Thoracic aorta (tissue), 2 donors: ENCODE data around the gene KIAA1217. TPM values are rescaled to one million over a fixed set of nuclear protein-coding genes. Genes with fewer than 3 reads are reported as not detected.

Source experiments
- ATAC-seq: fragments of 150-250 bp; one replicate; pipeline ENCODE4 v1.8.0; 2017; ENCODE audit warnings: low read depth; ENCODE audit not compliant: insufficient number of reproducible peaks, low FRiP score
- DNase-seq: peaks from one replicate; pipeline ENCODE4 v3.0.0-alpha.2; 2020; ENCODE audit warnings: low spot score
- H3K27ac ChIP-seq, 2 donors: fragments of 200-600 bp; sonication (generic); 1 replicate in 1 of 2; 2 replicates in 1 of 2; pipeline ENCODE4 v1.5.1; 2016; ENCODE audit warnings: mild to moderate bottlenecking in 2 of 2, moderate library complexity in 2 of 2
- H3K27me3 ChIP-seq: fragments of 200-600 bp; sonication (generic); replicated peaks from 2 replicates; pipeline ENCODE4 v1.6.0; 2016; ENCODE audit warnings: mild to moderate bottlenecking; ENCODE audit not compliant: insufficient read depth
- H3K36me3 ChIP-seq: fragments of 200-600 bp; sonication (generic); one replicate; pipeline ENCODE4 v1.5.1; 2016
- H3K4me1 ChIP-seq, 2 donors: fragments of 200-600 bp; sonication (generic); 1 replicate in 1 of 2; 2 replicates in 1 of 2; pipeline versions ENCODE4 v1.5.1 to v1.6.0; 2016; ENCODE audit warnings: low read depth in 2 of 2, mild to moderate bottlenecking in 1 of 2; ENCODE audit not compliant: control insufficient read depth in 1 of 2
- H3K4me3 ChIP-seq: fragments of 200-600 bp; sonication (generic); 2 replicates; pipeline ENCODE4 v1.5.1; 2016; ENCODE audit warnings: mild to moderate bottlenecking
- H3K9me3 ChIP-seq: fragments of 200-600 bp; sonication (generic); 2 replicates; pipeline ENCODE4 v1.5.1; 2016
- CTCF ChIP-seq: fragments of 200-600 bp; sonication (generic); IDR thresholded peaks from one replicate; pipeline ENCODE4 v1.5.1; 2019; ENCODE audit warnings: antibody characterized with exemption
- total RNA-seq, 2 donors: library from RNA; depleted of rRNA; stranded (reverse); fragments of >200 nt; gene quantifications; one replicate each; pipeline versions ENCODE4 v1.1.0 to v1.2.3, GENCODE V29; 2016

KIAA1217 gene
- total RNA-seq, 2 donors from 2014 or later, result 15.2 to 15.6 TPM

- Histone ChIP-seq H3K36me3 (no peaks in the 10 kb centered on the region), H3K9me3 (no peaks in the 10 kb centered on the region), H3K4me1 (no peaks in the 10 kb centered on the region), H3K27ac (no peak overlapping the region), H3K27me3 (no peaks in the 10 kb centered on the region), H3K4me3 (no peak overlapping the region)
- ATAC-seq (no peak), DNase-seq (no peak)
- no peak for TF ChIP-seq CTCF
Measured at GRCh38 chr10:24394461-24395190, 185.7 kb downstream of the KIAA1217 start.

DNA sequence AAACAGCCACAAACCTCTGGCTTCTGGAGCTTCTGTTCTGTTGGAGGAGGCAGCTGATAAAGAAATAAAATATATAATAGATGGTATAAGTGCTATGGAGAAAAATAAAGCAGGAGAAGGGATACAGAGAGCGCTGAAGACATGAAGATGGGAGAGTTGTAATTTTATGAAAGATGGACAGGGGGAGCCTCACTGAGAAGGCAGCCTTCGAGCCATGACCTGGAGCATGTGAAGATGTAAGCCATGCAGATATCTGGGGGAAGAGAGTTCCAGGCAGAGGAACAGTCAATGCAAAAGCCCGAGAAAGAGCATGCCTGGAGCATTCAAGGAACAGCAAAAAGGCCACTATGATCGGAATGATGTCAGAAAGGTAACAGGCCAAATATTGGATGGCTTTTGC lies 187.5 kb downstream of the KIAA1217 start:
- H3K27me3 ChIP-seq, result no peaks in the 10 kb centered on the region
- no peaks in the 10 kb centered on the region for H3K9me3 ChIP-seq
- ATAC-seq, result no peak
- H3K27ac ChIP-seq, result no peak overlapping the region
- TF ChIP-seq CTCF, result no peak
- H3K36me3 ChIP-seq, result no peaks in the 10 kb centered on the region
- H3K4me3 ChIP-seq, result no peak overlapping the region
- no peak for DNase-seq
- no peaks in the 10 kb centered on the region for H3K4me1 ChIP-seq

DNA sequence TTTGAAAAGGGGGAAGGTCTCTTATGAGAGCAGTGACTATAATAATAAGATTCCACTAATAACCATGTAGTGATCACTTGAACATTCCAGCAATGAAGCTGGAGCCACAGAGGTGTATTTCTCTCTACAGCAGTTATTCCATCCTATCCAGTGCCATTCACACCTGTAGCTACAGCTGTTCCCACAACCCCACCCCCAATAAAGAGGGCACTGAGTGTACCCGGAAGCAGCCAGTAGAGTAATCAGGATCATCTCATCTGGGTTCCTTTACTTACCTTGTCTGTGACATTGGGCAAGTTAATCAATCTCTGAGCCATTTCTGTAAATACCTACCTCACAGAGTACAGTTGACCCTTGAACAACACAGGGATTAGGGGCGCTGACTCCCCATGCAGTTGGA lies 188.7 kb downstream of the KIAA1217 start:
- Histone ChIP-seq H3K36me3 (no peaks in the 10 kb centered on the region), H3K27ac (no peak overlapping the region), H3K4me1 (no peaks in the 10 kb centered on the region), H3K9me3 (no peaks in the 10 kb centered on the region), H3K27me3 (no peaks in the 10 kb centered on the region), H3K4me3 (no peak overlapping the region)
- DNase-seq (no peak), ATAC-seq (no peak)
- TF ChIP-seq CTCF, result no peak

GRCh38 chr10:24404567-24404966 lies 195.6 kb downstream of the KIAA1217 start:
- no peak for TF ChIP-seq CTCF
- no peak for ATAC-seq
- H3K9me3 ChIP-seq, result no peaks in the 10 kb centered on the region
- H3K27me3 ChIP-seq, result no peaks in the 10 kb centered on the region
- no peak overlapping the region for H3K4me3 ChIP-seq
- no peaks in the 10 kb centered on the region for H3K36me3 ChIP-seq
- H3K4me1 ChIP-seq, result no peaks in the 10 kb centered on the region
- no peak for DNase-seq
- no peak overlapping the region for H3K27ac ChIP-seq

- H3K36me3 ChIP-seq, result no peaks in the 10 kb centered on the region
- DNase-seq, result no peak
- no peaks in the 10 kb centered on the region for H3K4me1 ChIP-seq
- no peaks in the 10 kb centered on the region for H3K27me3 ChIP-seq
- no peak for TF ChIP-seq CTCF
- no peak for ATAC-seq
- H3K4me3 ChIP-seq, result no peak overlapping the region
- H3K9me3 ChIP-seq, result no peaks in the 10 kb centered on the region
- no peak overlapping the region for H3K27ac ChIP-seq
Measured at GRCh38 chr10:24405635-24406034, 196.7 kb downstream of the KIAA1217 start.
